K562 (cell line): ENCODE measurements around the gene CTSD. TPM values are rescaled to one million over a fixed set of nuclear protein-coding genes. Genes with fewer than 3 reads are reported as not detected.

Experiments
- CBX1 ChIP-seq: sonication (generic); IDR thresholded peaks from 2 replicates; pipeline ENCODE4 v1.6.1; 2016; ENCODE audit warnings: antibody characterized with exemption, low read depth, mild to moderate bottlenecking
- GABPA ChIP-seq: fragments of 200-800 bp; sonication (Bioruptor generic); conservative IDR thresholded peaks from 2 replicates; pipeline ENCODE4 v1.6.1; 2016; ENCODE audit warnings: low read depth, missing genetic modification characterization, missing compliant biosample characterization
- MAFK ChIP-seq: IDR thresholded peaks from 2 replicates; pipeline ENCODE4 v1.6.1; 2011; ENCODE audit warnings: low read length, improper control_type of control experiment
- MYBL2 ChIP-seq, 2 experiments: fragments of 450-650 bp in 1 of 2; sonication (generic) in 1 of 2; formaldehyde crosslinking in 1 of 2; IDR thresholded peaks; 2 replicates each; pipeline versions ENCODE4 v1.6.1 to v1.8.1; 2017 to 2022; ENCODE audit warnings: borderline replicate concordance in 1 of 2, inconsistent platforms in 1 of 2, low read depth in 1 of 2, mild to moderate bottlenecking in 1 of 2, missing genetic modification reagents in 1 of 2, moderate library complexity in 1 of 2
- NFRKB ChIP-seq: fragments of 450-650 bp; IDR thresholded peaks from 2 replicates; pipeline ENCODE4 v1.6.1; 2016; ENCODE audit warnings: low read depth
- NR2C2 ChIP-seq, 2 experiments: fragments of 200-800 bp in 1 of 2; sonication (Bioruptor generic) in 1 of 2; sonication (generic) in 1 of 2; formaldehyde crosslinking in 1 of 2; IDR thresholded peaks; 2 replicates each; pipeline versions ENCODE4 v1.6.1 to v1.8.0; 2016 to 2022; ENCODE audit warnings: mild to moderate bottlenecking in 1 of 2, missing compliant biosample characterization in 1 of 2, missing genetic modification characterization in 1 of 2, missing genetic modification reagents in 1 of 2
- SRSF1 ChIP-seq: fragments of 200-400 bp; formaldehyde crosslinking; IDR thresholded peaks from 2 replicates; pipeline ENCODE4 v1.6.1; 2017; ENCODE audit warnings: mild to moderate bottlenecking, low read depth, low read length, moderate library complexity
- YY1 ChIP-seq, 3 experiments: IDR thresholded peaks; 2 replicates each; pipeline ENCODE4 v1.6.1; 2011; ENCODE audit warnings: low read length in 2 of 3, mild to moderate bottlenecking in 2 of 3, moderate library complexity in 2 of 3, borderline replicate concordance in 1 of 3, control low read depth in 1 of 3, low read depth in 1 of 3; ENCODE audit not compliant: insufficient read depth in 3 of 3, insufficient replicate concordance in 2 of 3, control insufficient read depth in 1 of 3, insufficient read length in 1 of 3; ENCODE audit errors: extremely low read depth in 1 of 3
- ZNF431 ChIP-seq: sonication (generic); formaldehyde crosslinking; IDR thresholded peaks from 2 replicates; pipeline ENCODE4 v1.8.0; 2022; ENCODE audit warnings: mild to moderate bottlenecking, missing genetic modification reagents
- ZNF445 ChIP-seq: fragments of 250-450 bp; sonication (Bioruptor Pico); IDR thresholded peaks from 2 replicates; pipeline ENCODE4 v1.4.0; 2020; ENCODE audit warnings: low read depth, mild to moderate bottlenecking, moderate library complexity
- polyA plus RNA-seq, 8 experiments: library from polyadenylated mRNA; depleted of rRNA in 4 of 8; stranded (reverse) in 5 of 8; unstranded in 3 of 8; fragments of >200 nt; fragmentation: Nextera tagmentation in 2 of 8; fragmentation: Illumina TruSeq in 1 of 8; extraction: Ambion mirVana in 2 of 8; extraction: Trizol in 1 of 8; gene quantifications; 2 replicates each; pipeline versions ENCODE4 v1.2.1 to v1.2.3, GENCODE V29; 2011 to 2014; ENCODE audit warnings: inconsistent platforms in 1 of 8, missing spikeins in 1 of 8
- total RNA-seq, 7 experiments: library from RNA; depleted of rRNA in 6 of 7; stranded (reverse); fragments of >200 nt in 6 of 7; fragmentation: Illumina TruSeq in 2 of 7; extraction: Trizol in 2 of 7; gene quantifications; 2 replicates each; pipeline versions ENCODE4 v1.2.1 to v1.2.3, GENCODE V29; 2011 to 2021; ENCODE audit warnings: low replicate concordance in 1 of 7
- TF ChIP-seq, protein P1 (sequence below): fragments of 250-450 bp; sonication (Bioruptor Pico); IDR thresholded peaks from 2 replicates; pipeline ENCODE4 v1.5.0; 2022; ENCODE audit warnings: mild to moderate bottlenecking
- TF ChIP-seq, protein P2 (sequence below): sonication (generic); formaldehyde crosslinking; IDR thresholded peaks from 2 replicates; pipeline ENCODE4 v1.8.0; 2022; ENCODE audit warnings: missing genetic modification reagents, mild to moderate bottlenecking, moderate library complexity, borderline replicate concordance
- TF ChIP-seq, protein P3 (sequence below): fragments of 450-650 bp; formaldehyde crosslinking; IDR thresholded peaks from 2 replicates; pipeline ENCODE4 v1.4.0; 2022; ENCODE audit warnings: missing genetic modification characterization
- TF ChIP-seq, protein P4 (sequence below): fragments of 450-650 bp; IDR thresholded peaks from 2 replicates; pipeline ENCODE4 v1.6.1; 2016; ENCODE audit warnings: mild to moderate bottlenecking

The CTSD gene
- total and polyA plus RNA-seq, 9 of the 15 experiments (the other 6 are each of a cell fraction or from before 2014, with no cell fraction given), result 1.0 to 112 (median 40.9) TPM

DNA sequence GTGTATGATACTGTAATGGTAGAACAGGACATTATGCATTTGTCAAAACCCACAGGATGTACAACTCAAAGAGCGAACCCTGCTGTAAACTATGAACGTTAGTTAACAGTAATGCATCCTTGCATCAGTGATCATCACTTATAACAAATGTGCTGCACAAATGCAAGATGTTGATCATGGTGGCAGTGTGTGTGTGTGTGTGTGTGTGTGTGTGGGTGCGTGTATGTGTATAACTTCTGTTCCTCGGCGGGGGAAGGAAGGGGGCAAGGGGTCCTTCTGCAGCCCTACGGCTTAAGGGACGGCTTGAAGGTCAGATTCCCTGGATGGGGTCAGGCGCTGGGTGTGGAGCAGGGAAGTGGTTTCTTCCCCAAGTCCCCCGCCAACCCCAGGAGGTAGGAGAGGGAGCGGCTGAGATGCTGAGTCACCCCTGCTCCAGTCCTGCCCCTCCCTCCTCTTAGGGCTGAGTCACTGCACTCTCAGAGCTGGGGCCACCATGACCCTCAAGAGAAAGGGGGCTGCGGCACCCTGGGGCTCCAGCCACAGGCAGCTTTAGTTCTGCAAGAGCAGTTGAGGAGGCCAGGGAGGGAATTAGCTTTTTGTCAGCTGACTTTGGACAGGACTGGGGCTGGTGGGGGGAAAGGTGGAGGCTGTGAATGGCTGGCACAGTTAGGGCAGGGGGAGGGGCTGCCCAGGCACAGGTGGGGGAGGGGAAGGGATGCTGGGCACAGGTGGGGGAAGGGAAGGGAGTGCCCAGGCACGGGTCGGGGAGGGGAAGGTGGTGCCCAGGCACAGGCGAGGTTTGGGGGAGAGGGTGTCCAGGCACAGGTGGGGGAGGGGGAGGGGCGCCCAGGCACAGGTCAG is 8.8 kb upstream of the CTSD start (continued):
- TF ChIP-seq MYBL2 (IDR thresholded peaks at IDR 0.05; ENCODE audit: low read depth) (no peak), MYBL2 (CRISPR knock-in tag; IDR thresholded peaks at IDR 0.05; ENCODE audit: borderline replicate concordance) (no peak), GABPA (tag) (0 out of 2 replicates have a peak, but pooled peaks have one; percentile 20), MAFK (peak; percentile 94), NR2C2 (CRISPR knock-in tag; IDR thresholded peaks at IDR 0.05) (no peak), NR2C2 (tag; IDR thresholded peaks at IDR 0.05) (peak; percentile 57), NFRKB (peak; percentile 61), YY1 (IDR thresholded peaks at IDR 0.05; ENCODE audit: borderline replicate concordance in 1 of 3, control insufficient read depth in 1 of 3, extremely low read depth in 1 of 3, insufficient read depth in 3 of 3, insufficient read length in 1 of 3, insufficient replicate concordance in 2 of 3, low read depth in 1 of 3, low read length in 2 of 3) (peak in 1 of 3 experiments; percentile 11), CBX1 (no peak), ZNF445 (CRISPR knock-in tag) (no peak), SRSF1 (no peak), ZNF431 (CRISPR knock-in tag) (no peak)
- TF ChIP-seq, protein P1, sequence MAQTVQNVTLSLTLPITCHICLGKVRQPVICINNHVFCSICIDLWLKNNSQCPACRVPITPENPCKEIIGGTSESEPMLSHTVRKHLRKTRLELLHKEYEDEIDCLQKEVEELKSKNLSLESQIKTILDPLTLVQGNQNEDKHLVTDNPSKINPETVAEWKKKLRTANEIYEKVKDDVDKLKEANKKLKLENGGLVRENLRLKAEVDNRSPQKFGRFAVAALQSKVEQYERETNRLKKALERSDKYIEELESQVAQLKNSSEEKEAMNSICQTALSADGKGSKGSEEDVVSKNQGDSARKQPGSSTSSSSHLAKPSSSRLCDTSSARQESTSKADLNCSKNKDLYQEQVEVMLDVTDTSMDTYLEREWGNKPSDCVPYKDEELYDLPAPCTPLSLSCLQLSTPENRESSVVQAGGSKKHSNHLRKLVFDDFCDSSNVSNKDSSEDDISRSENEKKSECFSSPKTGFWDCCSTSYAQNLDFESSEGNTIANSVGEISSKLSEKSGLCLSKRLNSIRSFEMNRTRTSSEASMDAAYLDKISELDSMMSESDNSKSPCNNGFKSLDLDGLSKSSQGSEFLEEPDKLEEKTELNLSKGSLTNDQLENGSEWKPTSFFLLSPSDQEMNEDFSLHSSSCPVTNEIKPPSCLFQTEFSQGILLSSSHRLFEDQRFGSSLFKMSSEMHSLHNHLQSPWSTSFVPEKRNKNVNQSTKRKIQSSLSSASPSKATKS (CRISPR knock-in tag), result no peak
- TF ChIP-seq, protein P2, sequence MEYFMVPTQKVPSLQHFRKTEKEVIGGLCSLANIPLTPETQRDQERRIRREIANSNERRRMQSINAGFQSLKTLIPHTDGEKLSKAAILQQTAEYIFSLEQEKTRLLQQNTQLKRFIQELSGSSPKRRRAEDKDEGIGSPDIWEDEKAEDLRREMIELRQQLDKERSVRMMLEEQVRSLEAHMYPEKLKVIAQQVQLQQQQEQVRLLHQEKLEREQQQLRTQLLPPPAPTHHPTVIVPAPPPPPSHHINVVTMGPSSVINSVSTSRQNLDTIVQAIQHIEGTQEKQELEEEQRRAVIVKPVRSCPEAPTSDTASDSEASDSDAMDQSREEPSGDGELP, result peak; percentile 66; the same call in 1 of the 2 replicates
- TF ChIP-seq, protein P3, sequence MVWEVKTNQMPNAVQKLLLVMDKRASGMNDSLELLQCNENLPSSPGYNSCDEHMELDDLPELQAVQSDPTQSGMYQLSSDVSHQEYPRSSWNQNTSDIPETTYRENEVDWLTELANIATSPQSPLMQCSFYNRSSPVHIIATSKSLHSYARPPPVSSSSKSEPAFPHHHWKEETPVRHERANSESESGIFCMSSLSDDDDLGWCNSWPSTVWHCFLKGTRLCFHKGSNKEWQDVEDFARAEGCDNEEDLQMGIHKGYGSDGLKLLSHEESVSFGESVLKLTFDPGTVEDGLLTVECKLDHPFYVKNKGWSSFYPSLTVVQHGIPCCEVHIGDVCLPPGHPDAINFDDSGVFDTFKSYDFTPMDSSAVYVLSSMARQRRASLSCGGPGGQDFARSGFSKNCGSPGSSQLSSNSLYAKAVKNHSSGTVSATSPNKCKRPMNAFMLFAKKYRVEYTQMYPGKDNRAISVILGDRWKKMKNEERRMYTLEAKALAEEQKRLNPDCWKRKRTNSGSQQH (CRISPR knock-in tag), result peak; percentile 84
- TF ChIP-seq, protein P4, sequence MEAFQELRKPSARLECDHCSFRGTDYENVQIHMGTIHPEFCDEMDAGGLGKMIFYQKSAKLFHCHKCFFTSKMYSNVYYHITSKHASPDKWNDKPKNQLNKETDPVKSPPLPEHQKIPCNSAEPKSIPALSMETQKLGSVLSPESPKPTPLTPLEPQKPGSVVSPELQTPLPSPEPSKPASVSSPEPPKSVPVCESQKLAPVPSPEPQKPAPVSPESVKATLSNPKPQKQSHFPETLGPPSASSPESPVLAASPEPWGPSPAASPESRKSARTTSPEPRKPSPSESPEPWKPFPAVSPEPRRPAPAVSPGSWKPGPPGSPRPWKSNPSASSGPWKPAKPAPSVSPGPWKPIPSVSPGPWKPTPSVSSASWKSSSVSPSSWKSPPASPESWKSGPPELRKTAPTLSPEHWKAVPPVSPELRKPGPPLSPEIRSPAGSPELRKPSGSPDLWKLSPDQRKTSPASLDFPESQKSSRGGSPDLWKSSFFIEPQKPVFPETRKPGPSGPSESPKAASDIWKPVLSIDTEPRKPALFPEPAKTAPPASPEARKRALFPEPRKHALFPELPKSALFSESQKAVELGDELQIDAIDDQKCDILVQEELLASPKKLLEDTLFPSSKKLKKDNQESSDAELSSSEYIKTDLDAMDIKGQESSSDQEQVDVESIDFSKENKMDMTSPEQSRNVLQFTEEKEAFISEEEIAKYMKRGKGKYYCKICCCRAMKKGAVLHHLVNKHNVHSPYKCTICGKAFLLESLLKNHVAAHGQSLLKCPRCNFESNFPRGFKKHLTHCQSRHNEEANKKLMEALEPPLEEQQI, result no peak
